Stimulated activated CD8-positive, alpha-beta memory T cell treated with anti-CD3 and anti-CD28 coated beads, Interleukin-7, amount 100 ng/mL, for 1 hour (primary cell): ENCODE data around the gene RXRG.
A peak's percentile ranks its signal among the peaks of the same experiment; 100 is the strongest.

ENCODE experiments used
- DNase-seq, 2 donors: peaks; one replicate each; pipeline ENCODE4 v3.0.0-alpha.2; 2020; ENCODE audit warnings: low read depth in 2 of 2

The RXRG gene

GRCh38 chr1:165369255-165369848 is 75.6 kb downstream of the RXRG start:
- DNase-seq = peak in 1 of 2 donors; percentile 12

DNA sequence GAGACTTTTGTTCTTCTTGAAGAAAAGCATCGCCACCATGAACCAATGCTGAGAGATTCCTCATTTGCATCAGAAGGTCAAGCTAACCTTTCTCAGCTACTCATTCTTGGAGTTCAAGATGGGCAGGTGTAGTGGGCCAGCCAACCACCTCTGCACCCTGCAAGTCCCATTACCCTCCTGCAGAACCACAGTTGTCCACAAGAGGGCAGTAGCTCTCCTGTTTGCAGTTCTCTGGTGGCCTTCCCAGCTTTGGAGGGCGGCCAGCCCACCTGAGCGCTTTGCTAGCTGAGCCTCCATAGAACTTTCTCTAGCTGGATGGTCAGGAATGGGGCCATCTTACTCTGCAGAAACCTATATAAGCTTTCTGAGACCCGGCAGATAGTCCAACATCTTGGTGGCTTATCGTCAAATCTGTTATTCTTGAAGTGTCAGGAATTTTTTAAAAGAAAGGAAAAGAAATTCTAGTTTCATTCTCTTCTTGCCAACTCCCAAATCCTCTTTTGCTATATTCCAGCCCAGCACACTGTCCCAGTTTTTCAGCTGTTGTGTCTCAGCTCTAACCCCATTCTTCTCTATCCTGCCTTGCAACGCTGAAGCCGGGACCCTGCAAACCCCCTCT is 77.4 kb downstream of the RXRG start:
- DNase-seq = peak; percentile 61 to 66

DNA sequence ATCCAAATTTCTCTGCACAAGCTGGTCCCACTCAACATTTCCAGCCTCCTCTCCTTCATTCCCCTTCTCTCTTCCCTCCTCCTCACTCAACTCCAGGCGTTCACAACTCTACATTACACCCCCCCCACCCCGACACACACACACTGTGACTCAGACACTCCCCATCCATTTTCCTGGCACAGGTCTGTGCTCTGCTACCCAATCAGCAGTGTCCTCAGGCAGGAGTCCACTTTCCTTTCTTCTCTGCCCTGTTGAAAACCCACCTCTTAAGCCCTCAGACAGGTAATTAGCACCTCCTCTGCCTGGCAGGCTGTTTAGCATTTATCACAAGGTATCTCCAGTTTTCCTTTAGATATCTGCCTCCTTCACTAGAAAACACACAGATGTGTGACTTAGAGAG is 79.6 kb downstream of the RXRG start:
- no peak for DNase-seq

- DNase-seq = no peak
Measured at GRCh38 chr1:165364568-165365133, 80.3 kb downstream of the RXRG start.

DNA sequence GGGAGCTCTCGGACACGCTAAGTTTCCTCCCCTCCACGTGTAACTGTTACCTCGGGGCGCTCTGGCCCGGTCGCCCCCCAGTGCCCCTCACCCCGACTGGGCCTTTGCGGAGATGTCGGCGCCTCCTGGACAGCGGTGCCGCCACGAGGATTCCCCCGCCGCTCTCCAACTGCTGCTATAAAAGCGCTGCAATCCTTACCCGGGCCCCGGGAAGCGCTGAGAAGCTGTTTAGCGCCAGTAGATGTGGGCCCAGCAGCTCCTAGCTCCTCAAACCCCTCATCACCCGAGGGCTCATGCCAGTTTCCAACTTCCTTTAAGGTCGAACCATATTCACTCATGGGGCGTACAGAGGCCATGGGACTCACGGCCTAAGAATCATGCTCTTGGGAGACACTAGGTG is 88.0 kb downstream of the RXRG start:
- no peak for DNase-seq

GRCh38 chr1:165355977-165356811 is 88.7 kb downstream of the RXRG start, which contains the start of gene LMX1A:
TSS of gene LMX1A (minus strand) at chr1:165356715. CDS start at chr1:165355559, 1,156 bp downstream.
- no peak for DNase-seq

DNA sequence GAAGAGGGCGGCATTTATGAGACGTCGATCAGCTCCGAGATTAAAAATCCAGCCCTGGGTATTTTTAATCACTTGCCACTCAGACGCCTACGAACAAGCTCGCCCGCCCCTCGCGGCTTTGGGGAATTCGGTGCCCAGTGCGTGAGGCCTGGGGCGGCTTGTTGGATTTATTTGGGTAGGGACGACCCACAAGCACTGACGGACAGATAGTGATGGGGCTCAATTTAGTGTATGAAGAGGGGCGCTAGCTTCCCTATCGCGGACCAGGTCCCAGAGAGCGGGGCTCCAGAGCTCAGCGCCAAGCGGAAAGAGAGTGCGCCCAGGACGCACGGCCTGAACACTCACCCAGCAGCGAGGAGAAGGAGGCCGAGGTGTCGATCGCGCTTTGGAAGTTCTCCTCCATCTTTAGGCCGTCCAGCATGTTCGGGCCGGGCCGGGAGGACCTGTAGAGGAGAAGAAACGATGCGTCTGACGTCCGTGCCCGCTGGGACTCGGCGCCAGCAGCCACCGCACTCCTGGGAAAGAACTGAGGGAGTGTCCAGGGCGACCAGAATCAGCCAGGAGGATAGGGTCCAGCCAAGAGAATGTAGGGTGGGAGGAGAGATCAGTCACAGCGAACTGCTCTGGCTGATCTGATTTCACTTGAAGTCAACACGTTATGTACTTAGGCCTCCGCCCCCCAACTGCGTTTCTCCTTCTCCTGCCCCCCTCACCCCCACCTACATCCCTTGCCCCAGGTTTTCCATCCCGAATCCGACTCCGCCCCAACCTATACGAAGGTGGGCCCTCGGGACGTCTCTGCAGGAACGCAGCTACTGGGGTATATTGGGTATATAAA is 89.6 kb downstream of the RXRG start:
- DNase-seq = no peak

DNA sequence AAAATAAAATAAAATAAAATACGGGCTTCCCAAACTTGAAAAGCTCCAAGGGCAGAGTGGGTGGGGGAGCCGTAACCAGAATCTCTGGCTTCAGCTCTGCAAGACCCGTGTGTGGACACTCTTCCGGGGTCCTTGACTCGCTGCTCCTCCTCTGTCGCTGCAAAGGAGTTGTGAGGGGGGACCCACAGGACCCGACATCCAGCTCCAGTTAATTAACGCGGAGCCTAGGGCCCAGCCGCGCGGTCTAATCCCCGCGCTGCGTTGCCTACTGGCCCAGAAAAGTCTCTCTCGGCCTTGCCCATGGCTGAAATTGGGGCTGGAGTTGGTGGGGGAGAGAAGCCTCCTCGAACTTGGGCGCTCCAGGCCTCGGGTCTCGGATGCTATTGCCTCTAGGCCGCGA is 90.2 kb downstream of the RXRG start:
- DNase-seq = no peak

GRCh38 chr1:165353731-165354671 is 90.9 kb downstream of the RXRG start:
- DNase-seq = no peak

DNA sequence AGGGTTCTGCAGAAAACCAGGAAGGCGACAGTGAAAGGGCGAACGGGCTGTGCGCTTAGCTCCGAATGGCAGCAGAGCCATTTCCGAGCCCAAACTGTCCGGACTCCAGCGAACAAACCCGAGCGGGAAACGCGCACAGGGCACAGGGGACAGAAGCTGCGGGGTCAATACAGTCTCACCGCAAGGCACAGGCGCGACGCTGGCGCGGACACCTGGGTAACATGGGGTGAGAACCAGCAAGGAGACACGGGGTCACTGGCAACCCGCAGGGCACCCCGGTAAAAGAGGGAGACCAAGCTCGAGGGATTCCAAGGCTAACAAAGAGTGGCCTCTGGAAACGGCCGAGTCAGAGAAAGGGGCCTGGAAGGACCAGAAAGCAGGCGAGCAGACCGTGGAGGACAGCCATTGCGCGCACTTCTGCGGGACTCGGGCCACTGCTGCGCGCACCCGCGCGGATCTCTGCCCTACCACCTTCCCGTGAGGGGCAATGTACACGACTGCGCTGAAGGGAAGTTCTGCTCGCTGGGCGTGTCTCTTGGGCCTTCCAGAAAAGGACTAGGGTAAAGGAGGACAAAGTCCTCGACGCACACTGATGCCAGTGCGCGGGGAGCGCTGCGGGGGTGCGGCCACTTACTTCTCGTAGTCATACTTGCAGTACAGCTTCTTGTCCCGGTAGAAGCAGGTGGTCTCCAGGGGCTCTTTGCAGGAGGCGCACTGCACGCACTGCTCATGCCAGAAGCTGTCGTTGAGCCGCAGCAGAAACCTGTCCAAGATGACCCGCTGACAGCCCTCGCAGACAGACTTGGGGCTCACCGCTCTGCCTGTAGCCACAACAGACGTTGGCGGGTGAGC is 92.3 kb downstream of the RXRG start:
- no peak for DNase-seq

DNA sequence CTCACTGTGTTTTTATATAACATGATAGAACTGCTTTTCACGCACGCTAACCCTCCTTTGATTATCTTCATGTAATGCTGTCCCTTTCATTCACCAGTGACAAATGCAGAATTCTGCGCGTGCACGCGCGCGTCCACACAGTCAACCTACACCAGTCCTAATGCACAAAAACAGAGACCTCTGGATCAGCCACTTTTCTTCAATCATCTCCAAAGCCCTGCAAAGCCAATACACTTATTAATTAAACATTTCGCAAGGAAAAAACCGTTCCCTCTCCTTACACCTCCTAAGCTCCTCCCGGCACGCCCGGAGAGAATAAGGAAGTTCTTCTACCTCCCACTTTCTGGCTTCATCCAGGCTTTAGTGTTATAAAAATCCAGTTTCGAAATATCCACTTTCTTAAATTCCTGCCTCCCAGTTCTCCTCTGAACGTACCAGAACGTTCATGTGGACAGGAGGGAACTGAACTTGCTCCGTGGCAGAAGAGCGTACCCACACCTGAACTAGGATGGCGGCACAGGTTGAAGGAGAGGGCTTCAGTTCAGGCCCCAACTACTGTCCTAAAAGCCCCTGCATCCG is 93.0 kb downstream of the RXRG start:
- no peak for DNase-seq
